NCI-H82 treated with DMSO at 0.1 percent for 48 hours (cell line): ENCODE results near the gene CD300LG.

ENCODE experiments used
- DNase-seq: peaks from one replicate; lab custom pipeline; 2025; ENCODE audit not compliant: unreplicated experiment; lab: John Stamatoyannopoulos, UW

Gene CD300LG

DNA sequence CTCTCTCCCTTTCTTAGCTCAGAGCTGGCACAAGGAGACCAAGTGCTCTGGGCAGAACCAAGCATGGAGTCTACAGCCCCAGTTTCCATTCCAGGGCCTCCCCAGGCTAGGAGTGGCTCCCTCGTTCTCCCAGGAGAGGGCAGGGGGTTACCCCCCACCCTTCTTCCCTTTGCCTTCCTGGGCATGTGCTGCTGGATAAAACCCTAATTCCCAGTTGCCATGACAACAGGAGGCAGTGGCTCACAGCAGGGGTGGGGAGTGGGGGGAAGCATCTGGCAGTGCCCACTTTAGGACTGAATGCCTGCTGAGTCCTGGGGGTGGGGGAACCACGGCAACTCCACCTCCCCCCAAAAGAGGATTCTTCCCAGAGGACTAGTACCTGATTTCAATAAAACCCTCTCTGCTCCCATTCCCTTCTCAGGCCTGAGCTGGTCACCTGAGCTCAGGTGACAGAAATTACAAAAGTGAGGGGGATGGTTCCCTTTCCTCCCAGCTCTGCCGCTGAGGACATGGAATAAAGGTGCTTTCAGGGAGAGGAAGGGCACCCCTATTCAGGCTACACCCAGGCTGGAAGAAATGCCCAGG is 58.5 kb downstream of the CD300LG start:
- peak; percentile 61 for DNase-seq

DNA sequence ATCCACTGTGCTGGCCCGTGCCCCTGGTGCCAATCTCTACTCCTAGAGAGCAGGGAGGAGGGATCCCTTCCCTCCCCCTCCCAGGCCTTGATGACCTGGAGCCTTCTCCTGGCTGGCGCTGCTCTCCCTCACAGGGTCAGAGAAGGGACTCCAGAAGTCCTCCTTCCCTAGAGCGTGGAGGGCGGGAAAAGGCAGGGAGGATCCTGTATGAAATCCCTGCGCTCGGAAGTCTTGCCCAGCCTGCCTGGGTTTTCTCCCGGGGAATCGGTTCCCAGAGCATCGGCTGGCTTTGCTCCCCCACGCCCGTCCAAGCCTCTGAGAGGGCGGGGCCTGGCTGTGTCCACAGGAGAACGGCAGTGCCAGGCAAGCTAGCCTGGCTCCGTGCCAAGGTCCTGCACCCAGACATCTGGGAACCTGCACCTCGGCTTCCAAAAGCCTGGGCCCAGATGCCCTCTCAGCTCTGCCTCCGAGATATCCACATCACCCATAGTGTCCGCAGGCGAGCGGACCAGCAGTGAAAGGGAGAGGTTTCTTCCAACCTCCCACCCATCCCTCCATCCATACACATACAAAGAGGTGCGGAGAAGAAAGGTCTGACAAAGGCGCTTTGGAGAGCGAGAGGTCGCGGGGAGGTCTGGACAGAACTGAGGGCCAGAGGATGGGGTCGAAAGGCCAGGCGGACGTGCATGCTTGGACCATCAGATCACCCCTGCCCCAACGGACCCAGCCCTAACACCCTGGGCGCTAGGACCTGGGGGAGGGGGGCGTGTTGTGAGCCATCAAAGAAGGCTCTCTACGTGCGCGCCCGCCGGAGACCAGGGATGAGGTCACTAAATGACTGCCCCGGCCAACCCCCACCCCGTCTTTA is 59.2 kb downstream of the CD300LG start:
- DNase-seq = no peak

DNA sequence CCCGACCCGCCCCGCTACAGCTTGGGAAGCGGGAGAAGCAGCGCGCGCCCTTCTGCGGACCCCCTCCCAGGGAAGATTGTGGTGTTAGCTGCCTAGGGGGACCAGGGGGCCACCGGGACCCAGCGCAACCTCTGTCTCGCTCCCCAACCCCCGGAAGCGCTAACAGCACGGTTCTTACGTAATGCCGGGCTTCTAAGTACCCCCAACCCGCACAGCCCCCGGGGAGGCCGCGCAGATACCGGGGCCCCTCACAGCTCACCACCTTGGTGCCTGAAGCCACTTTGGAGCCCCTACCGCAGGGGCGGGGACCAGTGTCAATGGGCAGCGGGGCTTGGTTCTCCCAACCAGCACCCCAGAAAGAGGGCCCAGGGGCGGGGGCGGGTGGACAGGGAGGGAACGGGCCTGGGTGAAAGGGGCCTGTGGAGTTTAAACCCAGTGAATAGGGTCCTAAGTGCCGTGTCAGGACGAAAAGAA is 60.0 kb downstream of the CD300LG start:
- no peak for DNase-seq

DNA sequence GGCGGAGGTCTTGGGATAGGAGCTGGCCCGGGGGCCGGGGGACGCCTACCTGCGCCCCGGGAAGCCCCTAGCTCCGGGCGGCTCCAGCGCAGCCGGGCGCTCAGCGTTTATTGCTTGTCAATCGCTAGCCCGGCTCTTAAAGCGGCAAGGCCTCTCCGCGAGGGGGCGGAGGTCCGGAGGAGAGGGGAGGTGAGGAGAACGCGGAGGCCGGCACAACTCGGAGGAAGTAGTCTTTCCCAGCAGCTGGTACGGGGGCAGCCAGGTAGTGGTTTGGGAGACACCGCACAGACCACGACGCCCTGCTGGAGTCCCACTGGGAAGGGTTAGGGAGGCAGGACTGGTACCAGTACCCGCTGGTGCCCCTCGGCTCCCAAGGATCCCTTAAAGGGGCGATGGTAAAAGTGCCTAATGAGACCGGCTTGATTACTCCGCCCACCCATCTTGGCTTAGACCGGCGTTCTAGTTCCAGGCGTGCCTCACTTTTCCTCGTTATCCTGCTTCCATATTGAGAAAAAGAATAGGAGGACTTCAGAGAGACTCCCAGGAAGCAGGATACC is 60.5 kb downstream of the CD300LG start, which contains the start of gene MPP2:
MPP2 (minus strand) TSS at position 112 of the 557 bp plus-strand sequence. CDS start 3,076 bp downstream, outside the sequence.
- peak; percentile 69 for DNase-seq

DNA sequence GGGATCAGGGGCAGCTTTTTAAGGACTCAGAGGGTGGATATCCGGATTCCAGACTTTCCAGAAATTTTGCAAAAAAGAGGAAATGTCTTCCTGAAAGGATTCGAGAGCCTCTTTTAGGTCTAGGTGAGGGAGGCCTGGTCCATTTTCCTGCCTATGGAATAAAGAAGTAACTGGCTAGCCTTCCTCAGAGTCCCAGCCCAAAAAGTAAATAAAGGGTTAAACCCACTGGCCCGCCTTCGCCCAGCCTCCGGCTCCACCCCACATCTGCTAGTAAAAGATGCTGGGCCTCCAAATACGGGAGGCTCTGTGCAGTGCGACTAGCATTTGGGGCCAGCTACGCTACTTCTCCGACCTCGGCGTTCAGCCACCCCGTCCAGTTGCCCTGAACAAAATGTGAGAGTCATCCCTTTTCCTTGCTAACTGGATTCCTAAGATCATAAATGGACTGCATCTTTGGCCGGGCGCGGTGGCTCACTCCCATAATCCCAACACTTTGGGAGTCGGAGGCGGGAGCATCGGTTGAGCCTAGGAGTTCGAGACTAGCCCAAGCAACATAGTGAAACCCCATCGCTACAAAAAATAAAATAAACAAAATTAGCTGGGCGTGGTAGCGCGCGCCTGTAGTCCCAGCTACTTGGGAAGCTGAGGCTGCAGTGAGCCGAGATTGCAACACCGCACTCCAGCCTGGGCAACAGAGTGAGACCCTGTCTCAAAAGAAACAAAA is 61.2 kb downstream of the CD300LG start:
- peak; percentile 51 for DNase-seq

DNA sequence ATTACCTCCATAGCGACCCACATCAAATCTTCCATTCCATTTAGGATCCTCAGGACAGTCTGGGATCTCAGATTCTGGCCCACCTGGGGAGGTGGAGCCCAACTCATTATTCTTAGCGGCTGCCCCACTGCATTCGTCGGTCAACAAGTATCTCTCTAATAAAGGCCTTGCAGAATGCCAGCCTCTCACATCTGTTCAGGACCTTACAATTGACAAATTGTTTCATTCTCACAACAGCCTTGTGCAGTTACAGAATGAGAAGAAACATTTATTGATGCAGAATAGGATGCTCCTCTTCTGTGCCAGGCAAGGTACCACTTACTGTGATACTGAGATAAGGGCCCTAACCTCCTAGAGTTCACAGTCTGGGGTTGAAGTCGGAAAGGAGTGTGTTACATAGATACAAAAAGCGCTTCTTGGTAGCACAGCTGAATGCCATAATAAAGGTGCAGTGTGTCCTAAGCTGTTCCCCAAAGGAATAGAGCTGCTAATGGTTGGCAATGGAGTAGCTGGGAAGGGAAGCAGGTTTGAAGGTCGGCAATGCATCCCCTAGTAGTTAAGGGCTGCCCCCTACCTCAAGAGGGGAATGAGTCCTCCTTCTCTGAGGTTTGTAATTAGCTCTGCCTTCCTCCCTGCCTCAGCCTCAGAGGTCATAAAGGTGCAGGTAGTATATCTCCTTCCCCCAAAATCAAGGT is 62.7 kb downstream of the CD300LG start:
- DNase-seq = no peak

DNA sequence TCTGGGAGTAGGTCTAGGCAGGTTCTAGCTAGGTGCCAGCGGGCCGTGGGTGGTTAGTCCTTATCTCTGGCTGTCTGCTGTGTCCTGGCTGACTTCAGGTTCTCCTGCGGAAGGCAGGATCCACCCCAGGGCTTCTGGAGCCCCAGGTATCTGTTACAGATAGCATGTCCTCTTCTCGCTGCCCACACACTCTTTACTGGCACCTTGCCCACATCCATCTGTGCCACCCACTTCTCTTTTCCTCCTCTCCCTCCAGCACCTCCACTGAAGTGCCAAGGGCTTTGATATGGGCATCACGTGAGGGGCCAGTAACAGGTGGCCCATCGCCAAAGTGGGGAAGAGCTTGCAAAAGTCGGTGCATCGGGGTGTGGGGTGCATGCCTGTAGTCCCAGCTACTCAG is 64.9 kb downstream of the CD300LG start:
- no peak for DNase-seq

DNA sequence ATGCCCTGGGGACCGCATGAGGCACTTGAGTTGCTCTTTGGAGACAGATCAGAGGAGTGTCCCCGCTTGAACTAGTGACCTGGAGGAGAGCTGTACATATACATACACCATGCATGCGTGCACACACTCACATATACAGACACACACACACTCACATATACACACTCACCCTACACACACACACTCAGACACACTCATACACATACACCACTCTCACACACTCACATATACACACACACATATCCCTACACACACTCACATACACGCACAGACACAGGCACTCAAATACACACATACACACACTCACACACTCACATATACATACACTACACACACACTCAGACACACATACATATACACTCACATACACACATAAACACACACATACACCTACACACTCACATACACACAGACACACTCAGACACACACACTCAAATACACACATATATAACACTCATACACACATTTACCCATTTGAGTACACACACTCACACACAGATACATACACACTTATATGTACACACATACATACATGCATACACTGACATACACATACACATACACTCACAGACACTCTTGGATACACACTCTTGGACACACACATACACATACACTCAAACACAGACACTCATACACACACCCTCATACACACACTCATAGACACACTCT is 65.8 kb downstream of the CD300LG start:
- no peak for DNase-seq
